Esophagus squamous epithelium (tissue), 4 donors: ENCODE measurements around the gene PRELID2.

Source experiments
- POLR2A ChIP-seq, 4 donors: fragments of 450-650 bp; IDR thresholded peaks; one replicate each; pipeline ENCODE4 v1.6.1; 2017; ENCODE audit warnings: antibody characterized with exemption in 4 of 4, mild to moderate bottlenecking in 4 of 4, moderate library complexity in 3 of 4
- TF ChIP-seq, protein P1 (sequence below), 6 experiments: fragments of 450-650 bp in 4 of 6; fragments of 200-600 bp in 2 of 6; sonication (generic) in 2 of 6; IDR thresholded peaks; one replicate each; pipeline ENCODE4 v1.5.1; 2016 to 2019; ENCODE audit warnings: antibody characterized with exemption in 6 of 6, mild to moderate bottlenecking in 4 of 6, moderate library complexity in 4 of 6

DNA sequence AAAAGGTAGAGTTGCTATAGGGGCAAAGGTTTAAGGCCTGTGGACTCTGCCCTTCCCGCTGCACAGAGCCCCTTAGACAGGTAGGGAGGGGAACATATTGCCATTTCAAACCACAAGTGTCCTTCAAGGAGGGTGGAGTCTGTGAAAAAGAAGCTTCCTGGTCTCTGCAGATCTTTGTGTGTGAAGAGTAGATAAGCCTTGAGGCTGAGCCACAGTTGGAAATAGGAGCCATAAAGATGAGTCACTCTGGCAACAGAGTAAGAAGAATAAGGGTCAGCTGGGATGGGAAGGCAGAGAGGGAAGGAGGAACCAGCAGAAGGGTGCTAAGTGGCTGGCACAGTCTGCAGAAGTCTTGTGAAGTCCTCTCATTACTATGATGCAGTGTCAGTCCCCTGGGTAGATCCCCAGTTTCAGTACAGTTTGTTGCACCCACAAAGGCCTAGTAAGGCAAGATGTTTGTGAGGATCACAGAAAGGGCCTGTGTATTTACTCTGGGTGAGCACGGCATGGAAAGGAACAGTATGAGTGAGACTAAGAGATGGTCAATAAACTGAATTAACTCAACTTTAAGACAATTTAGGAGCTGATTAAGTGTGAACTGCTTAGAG lies 19.6 kb upstream of the PRELID2 start:
- TF ChIP-seq, protein P1, sequence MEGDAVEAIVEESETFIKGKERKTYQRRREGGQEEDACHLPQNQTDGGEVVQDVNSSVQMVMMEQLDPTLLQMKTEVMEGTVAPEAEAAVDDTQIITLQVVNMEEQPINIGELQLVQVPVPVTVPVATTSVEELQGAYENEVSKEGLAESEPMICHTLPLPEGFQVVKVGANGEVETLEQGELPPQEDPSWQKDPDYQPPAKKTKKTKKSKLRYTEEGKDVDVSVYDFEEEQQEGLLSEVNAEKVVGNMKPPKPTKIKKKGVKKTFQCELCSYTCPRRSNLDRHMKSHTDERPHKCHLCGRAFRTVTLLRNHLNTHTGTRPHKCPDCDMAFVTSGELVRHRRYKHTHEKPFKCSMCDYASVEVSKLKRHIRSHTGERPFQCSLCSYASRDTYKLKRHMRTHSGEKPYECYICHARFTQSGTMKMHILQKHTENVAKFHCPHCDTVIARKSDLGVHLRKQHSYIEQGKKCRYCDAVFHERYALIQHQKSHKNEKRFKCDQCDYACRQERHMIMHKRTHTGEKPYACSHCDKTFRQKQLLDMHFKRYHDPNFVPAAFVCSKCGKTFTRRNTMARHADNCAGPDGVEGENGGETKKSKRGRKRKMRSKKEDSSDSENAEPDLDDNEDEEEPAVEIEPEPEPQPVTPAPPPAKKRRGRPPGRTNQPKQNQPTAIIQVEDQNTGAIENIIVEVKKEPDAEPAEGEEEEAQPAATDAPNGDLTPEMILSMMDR (IDR thresholded peaks at IDR 0.05): no peak
- TF ChIP-seq POLR2A (IDR thresholded peaks at IDR 0.05): no peak
